ENCODE results near the gene USP47.

The USP47 gene

GRCh38 chr11:11944444-11944843 is 102.7 kb downstream of the USP47 start:
- Histone ChIP-seq H3K27ac (no peak overlapping the region), H3K4me3 (no peak overlapping the region)
- DNase-seq (ENCODE audit: low spot score) = no peak
- TF ChIP-seq, protein P1, sequence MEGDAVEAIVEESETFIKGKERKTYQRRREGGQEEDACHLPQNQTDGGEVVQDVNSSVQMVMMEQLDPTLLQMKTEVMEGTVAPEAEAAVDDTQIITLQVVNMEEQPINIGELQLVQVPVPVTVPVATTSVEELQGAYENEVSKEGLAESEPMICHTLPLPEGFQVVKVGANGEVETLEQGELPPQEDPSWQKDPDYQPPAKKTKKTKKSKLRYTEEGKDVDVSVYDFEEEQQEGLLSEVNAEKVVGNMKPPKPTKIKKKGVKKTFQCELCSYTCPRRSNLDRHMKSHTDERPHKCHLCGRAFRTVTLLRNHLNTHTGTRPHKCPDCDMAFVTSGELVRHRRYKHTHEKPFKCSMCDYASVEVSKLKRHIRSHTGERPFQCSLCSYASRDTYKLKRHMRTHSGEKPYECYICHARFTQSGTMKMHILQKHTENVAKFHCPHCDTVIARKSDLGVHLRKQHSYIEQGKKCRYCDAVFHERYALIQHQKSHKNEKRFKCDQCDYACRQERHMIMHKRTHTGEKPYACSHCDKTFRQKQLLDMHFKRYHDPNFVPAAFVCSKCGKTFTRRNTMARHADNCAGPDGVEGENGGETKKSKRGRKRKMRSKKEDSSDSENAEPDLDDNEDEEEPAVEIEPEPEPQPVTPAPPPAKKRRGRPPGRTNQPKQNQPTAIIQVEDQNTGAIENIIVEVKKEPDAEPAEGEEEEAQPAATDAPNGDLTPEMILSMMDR (IDR thresholded peaks at IDR 0.05) = no peak

DNA sequence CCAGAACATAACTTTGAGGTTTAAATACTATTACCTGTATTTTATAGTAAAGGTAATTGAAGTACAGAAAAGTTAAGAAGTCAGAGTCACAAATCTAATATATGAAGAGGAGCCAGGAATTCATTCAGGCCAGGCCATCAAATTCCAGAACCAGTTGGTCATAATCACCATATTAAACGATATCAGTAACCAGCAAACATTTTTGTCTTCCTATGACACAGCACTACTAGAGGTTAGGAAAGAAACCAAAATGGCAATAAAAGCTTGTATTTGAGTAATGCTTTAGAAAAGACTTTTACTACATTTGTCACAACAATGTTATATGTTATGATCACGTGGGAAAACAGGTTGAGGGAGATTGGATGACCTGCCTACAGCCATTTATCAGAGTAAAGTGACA is 104.4 kb downstream of the USP47 start:
- no peak overlapping the region for H3K4me3 ChIP-seq
- no peak overlapping the region for H3K27ac ChIP-seq
- no peak for DNase-seq (ENCODE audit: low spot score)
- TF ChIP-seq, protein P1 (IDR thresholded peaks at IDR 0.05) = no peak

- H3K27ac ChIP-seq = no peak overlapping the region
- DNase-seq (ENCODE audit: low spot score) = no peak
- TF ChIP-seq, protein P1 (IDR thresholded peaks at IDR 0.05) = no peak
- H3K4me3 ChIP-seq = no peak overlapping the region
Observed at GRCh38 chr11:11946878-11947277, 105.1 kb downstream of the USP47 start.

DNA sequence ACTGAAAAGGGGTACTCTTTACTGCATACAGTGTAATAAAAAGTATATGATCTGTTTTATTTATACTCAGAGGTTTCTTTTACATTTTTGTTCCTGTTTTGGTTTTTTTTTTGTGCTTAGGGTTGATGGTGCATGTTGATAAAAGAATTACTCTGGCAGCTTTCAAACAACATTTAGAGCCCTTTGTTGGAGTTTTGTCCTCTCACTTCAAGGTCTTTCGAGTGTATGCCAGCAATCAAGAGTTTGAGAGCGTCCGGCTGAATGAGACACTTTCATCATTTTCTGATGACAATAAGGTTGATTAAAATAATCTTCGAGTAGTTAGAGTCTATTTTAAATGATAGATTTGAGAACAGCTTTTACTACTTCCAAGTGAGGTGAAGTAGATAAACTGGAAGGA is 106.1 kb downstream of the USP47 start:
- Histone ChIP-seq H3K27ac (no peak overlapping the region), H3K4me3 (no peak overlapping the region)
- TF ChIP-seq, protein P1 (IDR thresholded peaks at IDR 0.05) = no peak
- DNase-seq (ENCODE audit: low spot score) = no peak

GRCh38 chr11:11948242-11948947 is 106.6 kb downstream of the USP47 start:
- DNase-seq (ENCODE audit: low spot score) = no peak
- H3K27ac ChIP-seq = no peak overlapping the region
- H3K4me3 ChIP-seq = no peak overlapping the region
- TF ChIP-seq, protein P1 (IDR thresholded peaks at IDR 0.05) = no peak

- TF ChIP-seq, protein P1 (IDR thresholded peaks at IDR 0.05) = no peak
- DNase-seq (ENCODE audit: low spot score) = no peak
- Histone ChIP-seq H3K27ac (no peak overlapping the region), H3K4me3 (no peak overlapping the region)
Observed at GRCh38 chr11:11949482-11949881, 107.7 kb downstream of the USP47 start.

- TF ChIP-seq, protein P1 (IDR thresholded peaks at IDR 0.05) = no peak
- DNase-seq (ENCODE audit: low spot score) = no peak
- H3K4me3 ChIP-seq = no peak overlapping the region
- H3K27ac ChIP-seq = no peak overlapping the region
Observed at GRCh38 chr11:11952036-11952435, 110.3 kb downstream of the USP47 start.
